ENCODE results near the gene TMEM139.

DNA sequence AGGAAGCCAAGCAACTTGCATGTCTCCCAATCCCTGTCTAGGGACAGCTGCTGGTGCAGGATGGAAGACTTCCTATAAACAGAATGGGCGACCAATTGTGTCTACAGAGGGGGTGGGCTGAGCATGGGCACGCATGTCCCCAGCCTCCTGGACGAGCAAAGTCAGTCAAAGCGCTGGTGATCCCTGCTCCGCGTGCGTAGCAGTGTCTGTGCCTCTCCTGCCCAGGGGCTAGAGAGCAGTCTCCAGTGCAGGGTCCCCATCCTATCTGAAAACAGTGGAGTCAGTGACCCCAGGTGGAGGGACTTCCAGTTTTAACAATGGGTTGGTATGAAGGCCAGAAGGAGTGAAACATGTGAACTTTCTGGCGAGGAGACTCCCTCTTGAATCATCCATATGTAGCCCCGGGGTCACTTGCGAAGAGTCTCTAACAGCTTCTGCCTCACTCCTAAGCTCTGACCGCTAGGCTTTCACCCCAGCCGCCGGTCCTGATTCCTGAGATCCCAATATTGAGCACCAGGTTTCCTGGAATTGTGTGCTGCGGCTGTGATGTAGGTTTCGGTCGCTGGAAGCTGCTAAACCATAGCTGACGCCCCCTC is 2.7 kb downstream of the TMEM139 start:
- TF ChIP-seq KDM1A (IDR thresholded peaks at IDR 0.05; ENCODE audit: borderline replicate concordance) (no peak), BHLHE40 (IDR thresholded peaks at IDR 0.05; ENCODE audit: borderline replicate concordance in 1 of 2, low read depth in 2 of 2, low read length in 1 of 2) (no peak), NFIC (IDR thresholded peaks at IDR 0.05; ENCODE audit: low read depth, low read length) (no peak), POLR2A (IDR thresholded peaks at IDR 0.05; ENCODE audit: low read depth, low read length) (no peak), PAX8 (IDR thresholded peaks at IDR 0.05) (no peak), EZH2 (IDR thresholded peaks at IDR 0.05; ENCODE audit: borderline replicate concordance, control insufficient read depth, low read depth, low read length) (no peak), SMC3 (IDR thresholded peaks at IDR 0.05; ENCODE audit: borderline replicate concordance, low read length) (no peak)
- TF ChIP-seq, protein P1, sequence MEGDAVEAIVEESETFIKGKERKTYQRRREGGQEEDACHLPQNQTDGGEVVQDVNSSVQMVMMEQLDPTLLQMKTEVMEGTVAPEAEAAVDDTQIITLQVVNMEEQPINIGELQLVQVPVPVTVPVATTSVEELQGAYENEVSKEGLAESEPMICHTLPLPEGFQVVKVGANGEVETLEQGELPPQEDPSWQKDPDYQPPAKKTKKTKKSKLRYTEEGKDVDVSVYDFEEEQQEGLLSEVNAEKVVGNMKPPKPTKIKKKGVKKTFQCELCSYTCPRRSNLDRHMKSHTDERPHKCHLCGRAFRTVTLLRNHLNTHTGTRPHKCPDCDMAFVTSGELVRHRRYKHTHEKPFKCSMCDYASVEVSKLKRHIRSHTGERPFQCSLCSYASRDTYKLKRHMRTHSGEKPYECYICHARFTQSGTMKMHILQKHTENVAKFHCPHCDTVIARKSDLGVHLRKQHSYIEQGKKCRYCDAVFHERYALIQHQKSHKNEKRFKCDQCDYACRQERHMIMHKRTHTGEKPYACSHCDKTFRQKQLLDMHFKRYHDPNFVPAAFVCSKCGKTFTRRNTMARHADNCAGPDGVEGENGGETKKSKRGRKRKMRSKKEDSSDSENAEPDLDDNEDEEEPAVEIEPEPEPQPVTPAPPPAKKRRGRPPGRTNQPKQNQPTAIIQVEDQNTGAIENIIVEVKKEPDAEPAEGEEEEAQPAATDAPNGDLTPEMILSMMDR (IDR thresholded peaks at IDR 0.05 in 2 of 3, conservative IDR thresholded peaks at IDR 0.05 in 1 of 3; ENCODE audit: control insufficient read depth in 2 of 3, extremely low read depth in 1 of 3, insufficient read depth in 1 of 3, low read depth in 3 of 3, low read length in 3 of 3): no peak

All from GM12878 (cell line).